Measurements from ENCODE around the gene GRAMD2A. TPM values are rescaled to one million over a fixed set of nuclear protein-coding genes. Genes with fewer than 3 reads are reported as not detected.

Gene GRAMD2A
- total RNA-seq, 1 donor from 2014 or later = not detected

GRCh38 chr15:72169921-72170611 lies 27.5 kb downstream of the GRAMD2A start:
- Mint-ChIP-seq H3K4me1 (ENCODE audit: low read depth, unreplicated experiment) (no peaks in the 10 kb centered on the region), H3K4me3 (ENCODE audit: unreplicated experiment) (no peak overlapping the region)

GRCh38 chr15:72169236-72169920 lies 28.2 kb downstream of the GRAMD2A start:
- Mint-ChIP-seq H3K9me3 (ENCODE audit: unreplicated experiment) (no peaks in the 10 kb centered on the region), H3K36me3 (ENCODE audit: unreplicated experiment) (no peaks in the 10 kb centered on the region), H3K4me3 (ENCODE audit: unreplicated experiment) (no peak overlapping the region), H3K27me3 (ENCODE audit: unreplicated experiment) (peaks cover 4% of the 10 kb centered on the region), H3K4me1 (ENCODE audit: low read depth, unreplicated experiment) (no peaks in the 10 kb centered on the region), H3K27ac (ENCODE audit: unreplicated experiment) (no peak overlapping the region)
- no peak for DNase-seq
- TF ChIP-seq CTCF (IDR thresholded peaks at IDR 0.05; ENCODE audit: partially characterized antibody, unreplicated experiment) = no peak

More at GRCh38 chr15:72169921-72170611, 27.5 kb downstream of the GRAMD2A start:
- no peaks in the 10 kb centered on the region for H3K36me3 Mint-ChIP-seq (ENCODE audit: unreplicated experiment)
- H3K9me3 Mint-ChIP-seq (ENCODE audit: unreplicated experiment) = no peaks in the 10 kb centered on the region
- no peak for DNase-seq
- no peak overlapping the region for H3K27ac Mint-ChIP-seq (ENCODE audit: unreplicated experiment)
- peaks cover 4% of the 10 kb centered on the region for H3K27me3 Mint-ChIP-seq (ENCODE audit: unreplicated experiment)
- no peak for TF ChIP-seq CTCF (IDR thresholded peaks at IDR 0.05; ENCODE audit: partially characterized antibody, unreplicated experiment)

DNA sequence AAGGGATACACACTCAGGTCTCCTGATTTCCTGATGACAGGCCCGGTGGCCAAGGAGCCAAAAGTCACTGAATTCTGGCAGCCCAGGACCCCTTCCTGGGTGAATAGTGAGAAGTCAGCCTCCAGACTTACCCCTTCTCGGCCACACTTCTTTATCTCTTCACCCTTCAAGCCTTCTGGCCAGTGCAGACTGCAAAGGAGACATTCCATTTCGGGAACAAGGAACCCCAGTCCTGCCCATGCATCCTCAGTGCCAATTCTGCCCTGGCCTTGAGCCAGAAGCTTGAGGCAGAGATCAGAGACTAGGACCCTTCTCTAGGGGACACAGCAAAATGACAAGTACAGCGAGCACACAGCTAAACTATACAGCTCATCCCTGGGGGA lies 28.8 kb downstream of the GRAMD2A start:
- H3K27me3 Mint-ChIP-seq (ENCODE audit: unreplicated experiment) = peaks cover 4% of the 10 kb centered on the region
- no peaks in the 10 kb centered on the region for H3K4me1 Mint-ChIP-seq (ENCODE audit: low read depth, unreplicated experiment)
- no peaks in the 10 kb centered on the region for H3K9me3 Mint-ChIP-seq (ENCODE audit: unreplicated experiment)
- no peak for TF ChIP-seq CTCF (IDR thresholded peaks at IDR 0.05; ENCODE audit: partially characterized antibody, unreplicated experiment)
- DNase-seq = no peak
- H3K4me3 Mint-ChIP-seq (ENCODE audit: unreplicated experiment) = no peak overlapping the region
- no peak overlapping the region for H3K27ac Mint-ChIP-seq (ENCODE audit: unreplicated experiment)
- H3K36me3 Mint-ChIP-seq (ENCODE audit: unreplicated experiment) = no peaks in the 10 kb centered on the region

- no peak overlapping the region for H3K27ac Mint-ChIP-seq (ENCODE audit: unreplicated experiment)
- no peaks in the 10 kb centered on the region for H3K36me3 Mint-ChIP-seq (ENCODE audit: unreplicated experiment)
- no peak overlapping the region for H3K4me3 Mint-ChIP-seq (ENCODE audit: unreplicated experiment)
- H3K4me1 Mint-ChIP-seq (ENCODE audit: low read depth, unreplicated experiment) = no peaks in the 10 kb centered on the region
- H3K27me3 Mint-ChIP-seq (ENCODE audit: unreplicated experiment) = peaks cover 4% of the 10 kb centered on the region
- no peak for DNase-seq
- H3K9me3 Mint-ChIP-seq (ENCODE audit: unreplicated experiment) = no peaks in the 10 kb centered on the region
- no peak for TF ChIP-seq CTCF (IDR thresholded peaks at IDR 0.05; ENCODE audit: partially characterized antibody, unreplicated experiment)
These were observed 29.3 kb downstream of the GRAMD2A start for GRCh38 chr15:72168131-72168807.

Measured in glutamatergic neuron (in vitro differentiated cells).